H9 (cell line): ENCODE data around the gene INPP4A. TPM values are rescaled to one million over a fixed set of nuclear protein-coding genes. Genes with fewer than 3 reads are reported as not detected.

Experiments
- DNase-seq: peaks from one replicate; pipeline ENCODE4 v3.0.0-alpha.2; 2017
- H2AFZ ChIP-seq: one replicate; pipeline ENCODE4 v1.6.1; 2013; ENCODE audit warnings: mild to moderate bottlenecking, low read length, control low read depth, moderate library complexity
- H2AK5ac ChIP-seq: 2 replicates; pipeline ENCODE4 v1.6.1; 2013; ENCODE audit warnings: low read length, control low read depth, mixed read lengths; ENCODE audit not compliant: insufficient read length
- H2BK120ac ChIP-seq: one replicate; pipeline ENCODE4 v1.6.1; 2013; ENCODE audit warnings: low read depth, mild to moderate bottlenecking, low read length, control low read depth, inconsistent platforms; ENCODE audit not compliant: poor library complexity, severe bottlenecking
- H2BK12ac ChIP-seq: 2 replicates; pipeline ENCODE4 v1.6.1; 2013; ENCODE audit warnings: low read length, control low read depth, mixed read lengths, low read depth; ENCODE audit not compliant: insufficient read length
- H2BK15ac ChIP-seq: 2 replicates; pipeline ENCODE4 v1.6.1; 2013; ENCODE audit warnings: low read depth, low read length, control low read depth
- H2BK20ac ChIP-seq: one replicate; pipeline ENCODE4 v1.6.1; 2013; ENCODE audit warnings: low read depth, mild to moderate bottlenecking, low read length, control low read depth, inconsistent platforms; ENCODE audit not compliant: poor library complexity, severe bottlenecking
- H2BK5ac ChIP-seq: 2 replicates; pipeline ENCODE4 v1.6.1; 2013; ENCODE audit warnings: low read length, control low read depth, mixed read lengths; ENCODE audit not compliant: insufficient read length
- H3K14ac ChIP-seq: 2 replicates; pipeline ENCODE4 v1.6.1; 2013; ENCODE audit warnings: low read length, control low read depth; ENCODE audit not compliant: insufficient read depth
- H3K18ac ChIP-seq: 2 replicates; pipeline ENCODE4 v1.6.1; 2013; ENCODE audit warnings: low read depth, mild to moderate bottlenecking, mixed read lengths, low read length, control low read depth; ENCODE audit not compliant: insufficient read length
- H3K23ac ChIP-seq: 2 replicates; pipeline ENCODE4 v1.6.1; 2013; ENCODE audit warnings: low read length, control low read depth, mixed read lengths, low read depth; ENCODE audit not compliant: insufficient read length
- H3K23me2 ChIP-seq: 2 replicates; pipeline ENCODE4 v1.6.1; 2013; ENCODE audit warnings: low read depth, mild to moderate bottlenecking, mixed read lengths, low read length, control low read depth; ENCODE audit not compliant: insufficient read length, poor library complexity, severe bottlenecking
- H3K27ac ChIP-seq: 2 replicates; pipeline ENCODE4 v1.5.1; 2013; ENCODE audit warnings: low read length, control low read depth, mixed read lengths, low read depth; ENCODE audit not compliant: insufficient read length
- H3K27me3 ChIP-seq: 2 replicates; pipeline ENCODE4 v1.6.1; 2013; ENCODE audit warnings: low read length, control low read depth, inconsistent platforms; ENCODE audit not compliant: insufficient read depth
- H3K4ac ChIP-seq: 2 replicates; pipeline ENCODE4 v1.6.1; 2013; ENCODE audit warnings: low read depth, mild to moderate bottlenecking, control low read depth, inconsistent platforms, low read length, moderate library complexity
- H3K4me1 ChIP-seq: 2 replicates; pipeline ENCODE4 v1.6.1; 2013; ENCODE audit warnings: low read length, control low read depth, inconsistent platforms; ENCODE audit not compliant: insufficient read depth
- H3K4me2 ChIP-seq: 2 replicates; pipeline ENCODE4 v1.6.1; 2013; ENCODE audit warnings: low read length, control low read depth, mixed read lengths; ENCODE audit not compliant: insufficient read length, insufficient read depth
- H3K56ac ChIP-seq: 2 replicates; pipeline ENCODE4 v1.6.1; 2013; ENCODE audit warnings: low read depth, mild to moderate bottlenecking, mixed read lengths, low read length, control low read depth; ENCODE audit not compliant: insufficient read length
- H3K79me1 ChIP-seq: 2 replicates; pipeline ENCODE4 v1.6.1; 2013; ENCODE audit warnings: low read depth, mild to moderate bottlenecking, moderate library complexity, low read length, control low read depth, inconsistent platforms; ENCODE audit not compliant: insufficient read depth, poor library complexity, severe bottlenecking
- H3K79me2 ChIP-seq: 2 replicates; pipeline ENCODE4 v1.6.1; 2013; ENCODE audit warnings: low read length, control low read depth, inconsistent platforms; ENCODE audit not compliant: insufficient read depth
- H3K9ac ChIP-seq: 2 replicates; pipeline ENCODE4 v1.6.1; 2013; ENCODE audit warnings: low read length, control low read depth, mixed read lengths; ENCODE audit not compliant: insufficient read length; ENCODE audit errors: extremely low read depth
- H3K9me3 ChIP-seq: one replicate; pipeline ENCODE4 v1.6.1; 2013; ENCODE audit warnings: low read depth, low read length, inconsistent platforms; ENCODE audit not compliant: control insufficient read depth
- H3T11ph ChIP-seq: one replicate; pipeline ENCODE4 v1.6.1; 2013; ENCODE audit warnings: mild to moderate bottlenecking, low read length, control low read depth, inconsistent platforms
- H4K20me1 ChIP-seq: one replicate; pipeline ENCODE4 v1.6.1; 2013; ENCODE audit not compliant: control insufficient read depth, insufficient read length, insufficient read depth
- H4K5ac ChIP-seq: 2 replicates; pipeline ENCODE4 v1.6.1; 2013; ENCODE audit warnings: low read depth, mild to moderate bottlenecking, mixed read lengths, low read length, control low read depth; ENCODE audit not compliant: insufficient read length
- H4K8ac ChIP-seq: replicated peaks from 2 replicates; pipeline ENCODE4 v1.6.1; 2013; ENCODE audit warnings: low read length, control low read depth, mixed read lengths, low read depth; ENCODE audit not compliant: insufficient read length
- H4K91ac ChIP-seq: 2 replicates; pipeline ENCODE4 v1.6.1; 2013; ENCODE audit warnings: low read depth, mild to moderate bottlenecking, moderate library complexity, mixed read lengths, low read length, control low read depth; ENCODE audit not compliant: insufficient read length
- H3K27ac Mint-ChIP-seq, 3 experiments: 2 replicates in 2 of 3; 3 replicates in 1 of 3; pipeline ENCODE4 v1.8.0; 2020 to 2021; ENCODE audit warnings: mixed read lengths in 3 of 3, mild to moderate bottlenecking in 1 of 3, moderate library complexity in 1 of 3
- H3K27me3 Mint-ChIP-seq: 2 replicates; pipeline ENCODE4 v1.8.0; 2021; ENCODE audit warnings: low read depth, mild to moderate bottlenecking, moderate library complexity, mixed read lengths
- H3K36me3 Mint-ChIP-seq, 3 experiments: 2 replicates in 2 of 3; 3 replicates in 1 of 3; pipeline ENCODE4 v1.8.0; 2020 to 2021; ENCODE audit warnings: low read depth in 3 of 3, mixed read lengths in 3 of 3; ENCODE audit not compliant: insufficient read depth in 1 of 3
- H3K4me1 Mint-ChIP-seq, 2 experiments: 2 replicates each; pipeline ENCODE4 v1.8.0; 2020; ENCODE audit warnings: mixed read lengths in 2 of 2
- H3K4me3 Mint-ChIP-seq, 2 experiments: 2 replicates in 1 of 2; 3 replicates in 1 of 2; pipeline ENCODE4 v1.8.0; 2020 to 2021; ENCODE audit warnings: mild to moderate bottlenecking in 2 of 2, mixed read lengths in 2 of 2, moderate library complexity in 1 of 2
- H3K9me3 Mint-ChIP-seq, 2 experiments: 2 replicates in 1 of 2; 3 replicates in 1 of 2; pipeline ENCODE4 v1.8.0; 2020; ENCODE audit warnings: mild to moderate bottlenecking in 2 of 2, mixed read lengths in 2 of 2, moderate library complexity in 1 of 2
- WGBS: extraction: QIAGEN DNeasy Blood & Tissue Kit; methylation state at CpG from one replicate; pipeline ENCODE4 v1.1.7; 2013; ENCODE audit warnings: missing lambda C conversion rate, low lambda C conversion rate, mixed read lengths; ENCODE audit not compliant: insufficient read length; ENCODE audit errors: extremely low coverage; 5-methylcytosine and 5-hydroxymethylcytosine counted together
- total RNA-seq: library from RNA; stranded (reverse); gene quantifications from 2 replicates; pipeline ENCODE4 v1.2.1, GENCODE V29; 2021
- TF ChIP-seq, protein P1 (sequence below): fragments of 200-600 bp; sonication (generic); conservative IDR thresholded peaks from 3 replicates; pipeline ENCODE4 v1.8.0; 2021; ENCODE audit warnings: antibody characterized with exemption, mild to moderate bottlenecking

Gene INPP4A
- total RNA-seq, 1 experiment from 2014 or later = 55.2 TPM

DNA sequence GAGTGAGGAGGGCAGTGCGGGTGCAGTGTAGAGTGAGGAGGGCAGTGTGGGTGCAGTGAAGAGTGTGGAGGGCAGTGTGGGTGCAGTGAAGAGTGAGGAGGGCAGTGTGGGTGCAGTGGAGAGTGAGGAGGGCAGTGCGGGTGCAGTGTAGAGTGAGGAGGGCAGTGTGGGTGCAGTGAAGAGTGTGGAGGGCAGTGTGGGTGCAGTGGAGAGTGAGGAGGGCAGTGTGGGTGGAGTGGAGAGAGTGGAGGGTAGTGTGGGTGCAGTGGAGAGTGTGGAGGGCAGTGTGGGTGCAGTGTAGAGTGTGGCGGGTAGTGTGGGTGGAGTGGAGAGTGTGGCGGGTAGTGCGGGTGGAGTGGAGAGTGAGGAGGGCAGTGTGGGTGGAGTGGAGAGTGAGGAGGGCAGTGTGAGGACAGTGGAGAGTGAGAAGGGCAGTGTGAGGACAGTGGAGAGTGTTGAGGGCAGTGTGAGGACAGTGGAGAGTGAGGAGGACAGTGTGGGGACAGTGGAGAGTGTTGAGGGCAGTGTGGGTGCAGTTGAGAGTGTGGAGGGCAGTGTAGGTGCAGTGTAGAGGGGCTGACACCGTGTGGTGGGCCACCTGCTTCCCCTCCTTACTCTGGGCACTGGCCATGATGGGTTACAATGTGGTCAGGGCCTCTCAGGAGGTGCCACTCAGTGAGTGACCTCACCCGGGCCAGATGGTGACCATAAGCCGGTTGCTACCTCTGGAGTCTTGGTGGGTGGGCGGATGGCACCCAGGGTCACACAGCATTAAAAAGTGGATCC lies 28.5 kb downstream of the INPP4A start:
- Histone ChIP-seq H2AFZ (no peak overlapping the region), H3K23me2 (no peaks in the 10 kb centered on the region), H3K27me3 (no peaks in the 10 kb centered on the region), H3K23ac (no peak overlapping the region), H3K9ac (no peak overlapping the region), H2AK5ac (no peak overlapping the region), H4K20me1 (no peaks in the 10 kb centered on the region), H3K18ac (no peak overlapping the region), H4K8ac (no peak overlapping the region), H2BK15ac (no peak overlapping the region), H4K5ac (no peak overlapping the region), H3K79me1 (peaks cover 4% of the 10 kb centered on the region), H3K79me2 (peaks cover 3% of the 10 kb centered on the region; the same call in 1 of the 2 replicates), H3K4me1 (no peaks in the 10 kb centered on the region; the same call in 1 of the 2 replicates), H3K9me3 (no peaks in the 10 kb centered on the region), H3T11ph (no peak overlapping the region), H2BK5ac (no peak overlapping the region), H3K56ac (no peak overlapping the region), H2BK20ac (no peak overlapping the region), H3K27ac (no peak overlapping the region), H4K91ac (no peak overlapping the region), H3K4ac (no peak overlapping the region; the same call in 1 of the 2 replicates), H2BK12ac (no peak overlapping the region), H3K4me2 (no peak overlapping the region), H3K14ac (no peak overlapping the region; the same call in 1 of the 2 replicates), H2BK120ac (no peak overlapping the region)
- TF ChIP-seq, protein P1, sequence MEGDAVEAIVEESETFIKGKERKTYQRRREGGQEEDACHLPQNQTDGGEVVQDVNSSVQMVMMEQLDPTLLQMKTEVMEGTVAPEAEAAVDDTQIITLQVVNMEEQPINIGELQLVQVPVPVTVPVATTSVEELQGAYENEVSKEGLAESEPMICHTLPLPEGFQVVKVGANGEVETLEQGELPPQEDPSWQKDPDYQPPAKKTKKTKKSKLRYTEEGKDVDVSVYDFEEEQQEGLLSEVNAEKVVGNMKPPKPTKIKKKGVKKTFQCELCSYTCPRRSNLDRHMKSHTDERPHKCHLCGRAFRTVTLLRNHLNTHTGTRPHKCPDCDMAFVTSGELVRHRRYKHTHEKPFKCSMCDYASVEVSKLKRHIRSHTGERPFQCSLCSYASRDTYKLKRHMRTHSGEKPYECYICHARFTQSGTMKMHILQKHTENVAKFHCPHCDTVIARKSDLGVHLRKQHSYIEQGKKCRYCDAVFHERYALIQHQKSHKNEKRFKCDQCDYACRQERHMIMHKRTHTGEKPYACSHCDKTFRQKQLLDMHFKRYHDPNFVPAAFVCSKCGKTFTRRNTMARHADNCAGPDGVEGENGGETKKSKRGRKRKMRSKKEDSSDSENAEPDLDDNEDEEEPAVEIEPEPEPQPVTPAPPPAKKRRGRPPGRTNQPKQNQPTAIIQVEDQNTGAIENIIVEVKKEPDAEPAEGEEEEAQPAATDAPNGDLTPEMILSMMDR = no peak
- H3K4me1 Mint-ChIP-seq = peaks cover 49 to 57% of the 10 kb centered on the region in 2 experiments
- peak overlapping the region in 2 of 3 experiments; percentile 25 to 68; a peak in 3 of 7 replicates for H3K27ac Mint-ChIP-seq
- no peaks in the 10 kb centered on the region; the same call in 1 of the 2 replicates for H3K27me3 Mint-ChIP-seq
- no peak for DNase-seq
- no peaks in the 10 kb centered on the region; a peak in 1 of 5 replicates for H3K9me3 Mint-ChIP-seq
- no CpG with 5 or more reads among the region's 9 CpGs for WGBS
- no peak overlapping the region; a peak in 1 of 5 replicates for H3K4me3 Mint-ChIP-seq
- H3K36me3 Mint-ChIP-seq = peaks cover 4 to 17% (median 8%) of the 10 kb centered on the region in 3 experiments; a peak in 6 of 7 replicates
